Heart left ventricle (tissue), 16 donors: ENCODE results near the gene PARD3B. TPM values are rescaled to one million over a fixed set of nuclear protein-coding genes. Genes with fewer than 3 reads are reported as not detected.
A peak's percentile ranks its signal among the peaks of the same experiment; 100 is the strongest.

Experiments used
- ATAC-seq, 4 donors: fragments of 200-7000 bp; cut with Tn5 transposase; one replicate each; pipeline ENCODE4 v1.9.1; 2020 to 2022; ENCODE audit warnings: moderate library complexity in 4 of 4, mild to moderate bottlenecking in 3 of 4, moderate number of reproducible peaks in 1 of 4
- DNase-seq, 5 donors: peaks; one replicate each; pipeline ENCODE4 v3.0.0-alpha.2; 2020
- H3K27ac ChIP-seq, 12 donors: fragments of 200-600 bp; sonication (generic) in 4 of 12; one replicate each; pipeline versions ENCODE4 v1.5.0 to v1.8.0; 2016 to 2022; ENCODE audit warnings: mild to moderate bottlenecking in 2 of 12
- H3K27me3 ChIP-seq, 9 donors: fragments of 200-600 bp; sonication (generic) in 2 of 9; one replicate each; pipeline versions ENCODE4 v1.5.1 to v1.8.0; 2016 to 2022; ENCODE audit warnings: mild to moderate bottlenecking in 3 of 9
- H3K36me3 ChIP-seq, 9 donors: fragments of 200-600 bp; sonication (generic) in 2 of 9; one replicate each; pipeline versions ENCODE4 v1.5.0 to v1.8.0; 2018 to 2022; ENCODE audit warnings: mild to moderate bottlenecking in 2 of 9
- H3K4me1 ChIP-seq, 12 donors: fragments of 200-600 bp; sonication (generic) in 4 of 12; one replicate each; pipeline versions ENCODE4 v1.5.0 to v1.8.0; 2016 to 2022; ENCODE audit warnings: mild to moderate bottlenecking in 3 of 12
- H3K4me3 ChIP-seq, 12 donors: fragments of 200-600 bp; sonication (generic) in 4 of 12; one replicate each; pipeline versions ENCODE4 v1.5.0 to v1.8.0; 2017 to 2022; ENCODE audit warnings: mild to moderate bottlenecking in 9 of 12, moderate library complexity in 4 of 12
- H3K9me3 ChIP-seq, 12 donors: fragments of 200-600 bp; sonication (generic) in 4 of 12; one replicate each; pipeline versions ENCODE4 v1.5.0 to v1.8.0; 2016 to 2022; ENCODE audit warnings: mild to moderate bottlenecking in 1 of 12
- POLR2A ChIP-seq, 2 donors: fragments of 450-650 bp; IDR thresholded peaks; one replicate each; pipeline ENCODE4 v1.6.1; 2017; ENCODE audit warnings: antibody characterized with exemption in 2 of 2, mild to moderate bottlenecking in 2 of 2, moderate library complexity in 2 of 2
- WGBS, 4 donors: extraction: QIAGEN DNeasy Blood & Tissue Kit in 2 of 4; methylation state at CpG; one replicate each; pipeline versions ENCODE4 v1.1.5 to v1.1.7; 2013 to 2018; 5-methylcytosine and 5-hydroxymethylcytosine counted together
- intact Hi-C, 10 donors: fragments of 100-400 bp; cut with DNase I; formaldehyde crosslinking; loops; one replicate each; pipeline versions ENCODE4 v1.11.1 to v1.14.2; 2022
- polyA plus RNA-seq, 2 donors: library from polyadenylated mRNA; stranded (reverse); fragments of 200-250 nt; gene quantifications; one replicate each; pipeline ENCODE4 v1.2.3, GENCODE V29; 2013
- total RNA-seq, 9 donors: library from RNA; depleted of rRNA in 2 of 9; stranded (reverse); fragments of >200 nt in 2 of 9; fragmentation: NEBNext Ultra II Directional in 3 of 9; extraction: Animal tissue kit (Norgen Biotek cat#: 25700) in 3 of 9; gene quantifications; one replicate each; pipeline versions ENCODE4 v1.1.0 to v1.2.4, GENCODE V29; 2016 to 2023
- TF ChIP-seq, protein P1 (sequence below), 12 donors: fragments of 200-600 bp; sonication (generic) in 4 of 12; IDR thresholded peaks; one replicate each; pipeline versions ENCODE4 v1.5.0 to v1.8.0; 2018 to 2022; ENCODE audit warnings: antibody characterized with exemption in 12 of 12, mild to moderate bottlenecking in 5 of 12
- donor health status: ischemic (EF 13 %, LVEDD 7.1; RV severe dilation, severe dysfunction).
- donor health status: healthy with polysubstance abuse.
- donor health status: DM: no; HTN: yes; CAD: no.
- donor health status: DM: no; HTN: no; CAD: no.
- donor health status: ischemic (EF 25% LVEDD 6.9; RV normal size, moderate dysfunction).
- donor health status: ischemic (EF 25% LVEDD 5.7; RV mildly dilated, moderate dysfunction).
- donor health status: healthy.
- donor health status: DM: yes; HTN: yes; CAD: no.
- donor health status: ischemic (EF 35%, LVEDD 5.7; RV mildly dilated, moderate dysfunction).
- donor health status: nonischemic (EF 11% LVEDD 7.7; RV severe dilation, severe dysfunction).
- donor health status: DM: yes; HTN: yes; CAD: no.
- donor health status: PGD.
- donor health status: ischemic (EF 29% LVEDD 5.4; RV normal size, mild dysfunction).
- donor health status: nonischemic (EF 23%, LVEDD 6.1; RV moderate dilation, normal function).

Gene PARD3B
- total and polyA plus RNA-seq, 11 donors, result 0.71 to 15.1 (median 6.2) TPM

DNA sequence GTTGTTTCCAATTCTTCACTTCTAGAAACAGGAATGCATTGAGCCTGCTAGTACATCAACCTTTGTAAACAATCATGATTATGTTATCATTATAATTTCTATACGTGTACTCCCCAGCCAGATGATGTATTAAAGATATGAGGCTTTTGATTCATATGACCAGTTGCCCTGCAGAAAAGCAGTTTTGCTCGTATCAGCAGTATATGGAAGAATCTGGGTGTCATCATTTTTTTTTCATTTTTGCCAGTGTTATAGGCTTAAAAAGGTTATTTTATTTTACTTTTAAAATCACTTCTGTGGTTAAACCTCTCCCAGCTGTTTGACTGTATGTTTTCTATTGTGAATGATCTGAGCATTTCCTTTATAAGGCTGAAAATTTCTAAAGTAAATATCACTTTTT lies 665.2 kb downstream of the PARD3B start:
- Histone ChIP-seq H3K9me3 (no peaks in the 10 kb centered on the region), H3K27ac (no peak overlapping the region), H3K36me3 (no peaks in the 10 kb centered on the region), H3K27me3 (no peaks in the 10 kb centered on the region), H3K4me3 (no peak overlapping the region), H3K4me1 (no peaks in the 10 kb centered on the region)
- no peak for ATAC-seq
- intact Hi-C loops, result no loop called here
- TF ChIP-seq POLR2A (IDR thresholded peaks at IDR 0.05), result no peak
- TF ChIP-seq, protein P1, sequence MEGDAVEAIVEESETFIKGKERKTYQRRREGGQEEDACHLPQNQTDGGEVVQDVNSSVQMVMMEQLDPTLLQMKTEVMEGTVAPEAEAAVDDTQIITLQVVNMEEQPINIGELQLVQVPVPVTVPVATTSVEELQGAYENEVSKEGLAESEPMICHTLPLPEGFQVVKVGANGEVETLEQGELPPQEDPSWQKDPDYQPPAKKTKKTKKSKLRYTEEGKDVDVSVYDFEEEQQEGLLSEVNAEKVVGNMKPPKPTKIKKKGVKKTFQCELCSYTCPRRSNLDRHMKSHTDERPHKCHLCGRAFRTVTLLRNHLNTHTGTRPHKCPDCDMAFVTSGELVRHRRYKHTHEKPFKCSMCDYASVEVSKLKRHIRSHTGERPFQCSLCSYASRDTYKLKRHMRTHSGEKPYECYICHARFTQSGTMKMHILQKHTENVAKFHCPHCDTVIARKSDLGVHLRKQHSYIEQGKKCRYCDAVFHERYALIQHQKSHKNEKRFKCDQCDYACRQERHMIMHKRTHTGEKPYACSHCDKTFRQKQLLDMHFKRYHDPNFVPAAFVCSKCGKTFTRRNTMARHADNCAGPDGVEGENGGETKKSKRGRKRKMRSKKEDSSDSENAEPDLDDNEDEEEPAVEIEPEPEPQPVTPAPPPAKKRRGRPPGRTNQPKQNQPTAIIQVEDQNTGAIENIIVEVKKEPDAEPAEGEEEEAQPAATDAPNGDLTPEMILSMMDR (IDR thresholded peaks at IDR 0.05), result no peak
- DNase-seq, result no peak
- 83 to 93% (median 89%) methylated on average over 2 of the region's 2 CpGs for WGBS, 4 donors

DNA sequence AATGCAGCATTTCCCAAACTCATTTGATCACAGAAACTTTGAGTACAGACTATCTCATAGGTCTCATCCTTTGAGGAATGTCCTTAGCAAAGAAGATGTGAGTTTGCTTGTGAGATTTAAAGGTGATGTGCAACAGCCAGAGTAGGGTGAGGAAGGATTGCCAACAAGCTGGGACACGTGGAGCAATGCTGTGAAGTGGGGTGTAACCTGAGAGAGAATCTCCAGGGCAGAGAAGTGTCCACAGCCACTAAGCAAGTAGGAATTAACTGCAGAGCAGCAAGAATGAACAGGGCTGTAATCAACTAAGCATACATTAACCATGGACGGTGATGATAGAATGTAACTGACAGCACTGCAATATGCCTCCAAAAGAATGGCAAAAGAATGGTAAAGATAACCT lies 667.1 kb downstream of the PARD3B start:
- H3K27ac ChIP-seq, result no peak overlapping the region
- no peak for DNase-seq
- no peaks in the 10 kb centered on the region for H3K4me1 ChIP-seq
- no peaks in the 10 kb centered on the region for H3K9me3 ChIP-seq
- ATAC-seq, result no peak
- WGBS, 4 donors, result 70 to 76% (median 74%) methylated on average over 2 of the region's 2 CpGs
- intact Hi-C loops, result no loop called here
- H3K4me3 ChIP-seq, result no peak overlapping the region
- H3K27me3 ChIP-seq, result no peaks in the 10 kb centered on the region
- TF ChIP-seq, protein P1 (IDR thresholded peaks at IDR 0.05), result no peak
- TF ChIP-seq POLR2A (IDR thresholded peaks at IDR 0.05), result no peak
- no peaks in the 10 kb centered on the region for H3K36me3 ChIP-seq

DNA sequence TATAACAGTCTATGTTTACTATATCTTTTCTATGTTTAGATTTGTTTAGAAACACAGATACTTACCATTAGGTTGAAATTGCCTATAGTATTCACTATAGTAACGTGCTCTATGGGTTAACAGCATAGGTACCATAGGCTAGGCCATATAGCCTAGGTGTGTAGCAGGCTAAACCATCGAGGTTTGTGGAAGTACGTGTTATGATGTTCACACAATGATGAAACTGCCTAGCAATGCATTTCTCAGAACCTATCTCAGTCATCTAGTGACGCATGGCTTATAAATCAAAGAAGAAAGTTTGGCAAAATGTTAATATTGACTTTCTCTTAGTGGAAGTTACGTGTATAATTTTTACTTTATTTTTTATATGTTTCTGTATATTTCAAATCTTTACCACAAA lies 670.8 kb downstream of the PARD3B start:
- Histone ChIP-seq H3K4me3 (no peak overlapping the region), H3K36me3 (no peaks in the 10 kb centered on the region), H3K27ac (no peak overlapping the region), H3K9me3 (no peaks in the 10 kb centered on the region), H3K4me1 (no peaks in the 10 kb centered on the region), H3K27me3 (no peaks in the 10 kb centered on the region)
- no peak for ATAC-seq
- intact Hi-C loops, result no loop called here
- TF ChIP-seq, protein P1 (IDR thresholded peaks at IDR 0.05), result no peak
- DNase-seq, result no peak
- WGBS, 4 donors, result 74 to 88% (median 81%) methylated on average over 5 of the region's 5 CpGs

DNA sequence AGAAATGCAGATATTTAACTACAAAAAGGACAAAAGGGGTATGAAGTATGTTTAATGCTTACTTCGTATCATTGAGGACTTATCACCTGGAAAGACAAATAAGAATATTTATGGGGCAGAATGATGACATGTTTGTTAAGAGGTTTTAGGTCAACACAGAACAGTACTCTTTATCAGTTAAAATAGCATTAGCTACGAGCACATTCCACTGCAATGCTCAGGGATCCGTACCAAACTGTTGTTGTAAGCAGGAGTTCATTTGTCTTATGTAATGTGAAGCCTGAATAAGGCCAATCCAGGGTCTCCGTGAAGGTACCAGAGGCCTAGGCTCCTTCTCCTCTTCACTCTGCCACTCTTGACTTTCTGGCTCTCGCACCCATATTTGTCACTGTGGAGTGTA lies 671.3 kb downstream of the PARD3B start:
- WGBS, 4 donors, result 66 to 74% (median 70%) methylated on average over 5 of the region's 5 CpGs
- DNase-seq (no peak), ATAC-seq (peak in 1 of 4 donors; percentile 52)
- Histone ChIP-seq H3K36me3 (no peaks in the 10 kb centered on the region), H3K9me3 (no peaks in the 10 kb centered on the region), H3K27me3 (no peaks in the 10 kb centered on the region), H3K27ac (peak overlapping the region in 1 of 12 donors; percentile 30), H3K4me3 (no peak overlapping the region), H3K4me1 (no peaks in the 10 kb centered on the region)
- TF ChIP-seq, protein P1 (IDR thresholded peaks at IDR 0.05), result no peak
- TF ChIP-seq POLR2A (IDR thresholded peaks at IDR 0.05), result no peak
- intact Hi-C loops, result no loop called here
